ENCODE measurements around the gene JARID2. TPM values are rescaled to one million over a fixed set of nuclear protein-coding genes. Genes with fewer than 3 reads are reported as not detected.
A peak's percentile ranks its signal among the peaks of the same experiment; 100 is the strongest.

The JARID2 gene
- total RNA-seq, 8 experiments from 2014 or later: 11.8 to 39.9 (median 30.7) TPM

DNA sequence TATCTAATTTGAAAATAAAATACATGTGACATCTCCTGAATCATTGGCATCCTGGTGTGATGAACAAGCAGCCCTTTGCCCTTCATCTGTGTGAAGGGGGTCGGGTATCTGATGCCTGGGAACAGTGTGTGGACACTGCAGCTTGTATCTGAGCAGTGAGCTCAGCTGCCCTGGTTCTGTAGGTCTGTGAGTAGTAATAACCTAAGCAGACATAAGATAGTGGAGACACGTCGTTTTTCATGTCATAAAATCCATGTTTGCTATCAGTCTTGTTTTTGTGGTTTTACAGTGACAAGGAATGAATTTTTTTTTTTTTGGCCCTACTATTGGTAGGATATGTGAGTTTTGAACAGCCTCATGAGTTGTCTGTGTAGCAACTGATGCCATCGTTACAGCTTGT lies 133.0 kb downstream of the JARID2 start:
- no peak overlapping the region for H3K27ac ChIP-seq
- H3K4me3 ChIP-seq: no peak overlapping the region
- WGBS, 10 experiments: 67 to 100% (median 93%) methylated on average over 1 to 4 of the region's 4 CpGs; no CpG with 5 or more reads in 1 of the 10 experiments
- H3K4me1 ChIP-seq (replicated peaks in 1 of 2): peaks cover 11 to 15% of the 10 kb centered on the region in 2 donors
- in situ Hi-C loops (cut with MboI; ENCODE audit: low pct_unique_long_range_greater_than_20kb in 2 of 9, low sequenced_read_pairs in 9 of 9, unreplicated experiment in 9 of 9): loop anchor here in 2 of 9 experiments (25.0 kb wide), 2 partner anchors 1167 to 1242 kb away; no protein-coding TSS in a partner anchor
- ATAC-seq (replicated peaks in 6 of 8): no peak

DNA sequence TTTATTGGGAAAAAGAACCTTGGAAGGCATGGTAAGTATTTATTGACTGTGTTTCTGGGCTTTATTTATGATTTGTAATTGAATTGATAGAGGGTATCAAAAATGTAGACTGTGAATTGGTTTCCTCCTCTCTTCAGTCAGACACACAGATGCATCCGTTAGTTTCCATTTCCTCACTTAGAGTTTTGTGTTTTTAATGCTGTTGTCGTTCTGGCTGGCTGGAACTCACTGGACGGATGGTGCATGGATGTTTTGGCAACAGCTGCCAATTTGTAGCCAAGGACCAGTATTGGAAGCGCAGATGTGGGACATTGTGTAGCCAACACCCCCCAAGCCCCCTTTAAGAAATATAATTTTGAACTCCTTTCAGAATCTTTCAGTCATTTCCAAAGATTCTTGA lies 134.5 kb downstream of the JARID2 start:
- in situ Hi-C loops (cut with MboI; ENCODE audit: low pct_unique_long_range_greater_than_20kb in 2 of 9, low sequenced_read_pairs in 9 of 9, unreplicated experiment in 9 of 9): loop anchor here in 2 of 9 experiments (25.0 kb wide), 2 partner anchors 1168 to 1243 kb away; no protein-coding TSS in a partner anchor
- peaks cover 21 to 27% of the 10 kb centered on the region in 2 donors for H3K4me1 ChIP-seq (replicated peaks in 1 of 2)
- ATAC-seq (replicated peaks in 6 of 8): no peak
- H3K4me3 ChIP-seq: no peak overlapping the region
- no peak overlapping the region for H3K27ac ChIP-seq
- 81 to 100% (median 94%) methylated on average over 1 to 4 of the region's 4 CpGs; no CpG with 5 or more reads in 1 of the 10 experiments for WGBS, 10 experiments

- ATAC-seq (replicated peaks in 6 of 8): no peak
- WGBS, 10 experiments: 74 to 100% (median 93%) methylated on average over 1 to 6 of the region's 7 CpGs; no CpG with 5 or more reads in 3 of the 10 experiments
- Histone ChIP-seq H3K27ac (no peak overlapping the region), H3K4me3 (no peak overlapping the region), H3K4me1 (replicated peaks in 1 of 2) (peaks cover 30 to 38% of the 10 kb centered on the region in 2 donors)
- in situ Hi-C loops (cut with MboI; ENCODE audit: low pct_unique_long_range_greater_than_20kb in 2 of 9, low sequenced_read_pairs in 9 of 9, unreplicated experiment in 9 of 9): loop anchor here in 2 of 9 experiments (25.0 kb wide), 2 partner anchors 1170 to 1245 kb away; no protein-coding TSS in a partner anchor
Observed at GRCh38 chr6:15382089-15382488, 136.2 kb downstream of the JARID2 start.

DNA sequence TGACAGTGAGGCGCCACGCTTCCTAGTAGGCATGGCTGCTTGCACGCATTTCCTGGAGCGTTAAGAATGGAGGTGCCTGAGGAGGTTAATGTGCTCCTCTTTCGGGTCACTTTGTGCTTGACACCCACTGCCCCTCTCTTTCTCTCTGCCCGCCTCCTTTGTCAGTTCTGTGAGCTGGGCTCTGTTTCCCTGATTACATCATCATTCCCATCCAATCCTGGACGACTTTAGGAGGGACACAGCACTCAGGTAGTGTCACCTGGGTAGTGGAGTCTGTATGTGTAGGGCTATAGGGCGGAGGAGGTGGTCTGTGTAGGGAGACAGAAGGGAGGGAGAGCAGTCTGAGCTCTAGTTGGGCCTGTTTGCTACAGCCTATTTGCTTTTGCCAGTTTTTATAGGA lies 136.8 kb downstream of the JARID2 start:
- no peak for ATAC-seq (replicated peaks in 6 of 8)
- in situ Hi-C loops (cut with MboI; ENCODE audit: low pct_unique_long_range_greater_than_20kb in 2 of 9, low sequenced_read_pairs in 9 of 9, unreplicated experiment in 9 of 9): loop anchor here in 2 of 9 experiments (25.0 kb wide), 2 partner anchors 1170 to 1245 kb away; no protein-coding TSS in a partner anchor
- H3K4me3 ChIP-seq: no peak overlapping the region
- H3K4me1 ChIP-seq (replicated peaks in 1 of 2): peaks cover 37 to 44% of the 10 kb centered on the region in 2 donors
- 62 to 100% (median 91%) methylated on average over 1 to 8 of the region's 8 CpGs; no CpG with 5 or more reads in 2 of the 10 experiments for WGBS, 10 experiments
- no peak overlapping the region for H3K27ac ChIP-seq

- in situ Hi-C loops (cut with MboI; ENCODE audit: low pct_unique_long_range_greater_than_20kb in 2 of 9, low sequenced_read_pairs in 9 of 9, unreplicated experiment in 9 of 9): loop anchor here in 2 of 9 experiments (25.0 kb wide), 2 partner anchors 1173 to 1248 kb away; no protein-coding TSS in a partner anchor
- WGBS, 10 experiments: 23 to 100% (median 47%) methylated on average over 1 to 4 of the region's 4 CpGs
- Histone ChIP-seq H3K4me3 (no peak overlapping the region), H3K27ac (no peak overlapping the region), H3K4me1 (replicated peaks in 1 of 2) (peaks cover 50 to 64% of the 10 kb centered on the region in 2 donors)
- peak; percentile 43 to 86 (median 78) for ATAC-seq (replicated peaks in 6 of 8)
Observed at GRCh38 chr6:15384901-15385300, 139.0 kb downstream of the JARID2 start.

- H3K27ac ChIP-seq: no peak overlapping the region
- WGBS, 10 experiments: 60 to 100% (median 92%) methylated on average over 1 to 4 of the region's 6 CpGs; no CpG with 5 or more reads in 2 of the 10 experiments
- H3K4me3 ChIP-seq: no peak overlapping the region
- in situ Hi-C loops (cut with MboI; ENCODE audit: low pct_unique_long_range_greater_than_20kb in 2 of 9, low sequenced_read_pairs in 9 of 9, unreplicated experiment in 9 of 9): loop anchor here in 2 of 9 experiments (25.0 kb wide), 2 partner anchors 1173 to 1248 kb away; no protein-coding TSS in a partner anchor
- ATAC-seq (replicated peaks in 6 of 8): no peak
- H3K4me1 ChIP-seq (replicated peaks in 1 of 2): peaks cover 56 to 70% of the 10 kb centered on the region in 2 donors
Observed at GRCh38 chr6:15385521-15385920, 139.7 kb downstream of the JARID2 start.

DNA sequence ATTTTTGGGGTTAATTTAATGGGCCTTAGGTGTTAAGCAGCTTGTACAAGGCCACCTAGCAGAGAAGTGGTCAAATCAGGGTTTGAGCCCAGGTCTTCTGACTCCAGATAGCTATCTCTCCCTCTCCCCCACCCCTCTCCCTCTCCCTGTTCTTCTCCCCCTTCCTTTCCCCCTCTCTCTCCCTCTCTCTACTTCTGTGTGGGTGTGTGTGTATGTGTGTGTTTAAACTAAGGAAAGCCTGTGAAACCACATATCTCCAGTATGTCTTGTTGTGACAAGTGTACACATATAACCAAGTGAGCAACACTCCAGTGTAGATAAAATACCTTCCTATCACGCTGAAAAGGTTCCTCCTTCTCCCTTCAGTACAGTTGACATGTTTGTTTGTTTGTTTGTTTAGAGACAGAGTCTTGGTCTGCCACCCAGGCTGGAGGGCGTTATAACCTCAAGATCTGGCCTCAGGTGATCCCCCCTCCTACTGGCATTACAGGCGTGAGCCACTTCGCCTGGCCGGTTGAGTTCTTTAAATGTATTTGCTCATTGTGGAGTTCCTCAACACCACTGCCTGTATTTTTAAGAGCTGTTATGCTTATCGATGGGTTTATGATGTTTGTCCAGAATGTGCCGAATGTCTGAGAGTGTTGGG lies 140.4 kb downstream of the JARID2 start:
- ATAC-seq (replicated peaks in 6 of 8): peak in 1 of 8 experiments; percentile 4
- WGBS, 10 experiments: 87 to 100% (median 100%) methylated on average over 1 to 4 of the region's 7 CpGs; no CpG with 5 or more reads in 5 of the 10 experiments
- Histone ChIP-seq H3K4me3 (no peak overlapping the region), H3K4me1 (replicated peaks in 1 of 2) (peaks cover 58 to 72% of the 10 kb centered on the region in 2 donors), H3K27ac (no peak overlapping the region)
- in situ Hi-C loops (cut with MboI; ENCODE audit: low pct_unique_long_range_greater_than_20kb in 2 of 9, low sequenced_read_pairs in 9 of 9, unreplicated experiment in 9 of 9): loop anchor here in 2 of 9 experiments (25.0 kb wide), 2 partner anchors 1174 to 1249 kb away; no protein-coding TSS in a partner anchor

GRCh38 chr6:15386756-15387112 lies 140.9 kb downstream of the JARID2 start:
- Histone ChIP-seq H3K4me1 (replicated peaks in 1 of 2) (peaks cover 58 to 72% of the 10 kb centered on the region in 2 donors), H3K27ac (no peak overlapping the region), H3K4me3 (no peak overlapping the region)
- WGBS, 10 experiments: 33 to 100% (median 86%) methylated on average over 1 to 2 of the region's 3 CpGs; no CpG with 5 or more reads in 3 of the 10 experiments
- peak in 2 of 8 experiments; percentile 12 to 21 for ATAC-seq (replicated peaks in 6 of 8)
- in situ Hi-C loops (cut with MboI; ENCODE audit: low pct_unique_long_range_greater_than_20kb in 2 of 9, low sequenced_read_pairs in 9 of 9, unreplicated experiment in 9 of 9): loop anchor here in 2 of 9 experiments (25.0 kb wide), 2 partner anchors 1174 to 1249 kb away; no protein-coding TSS in a partner anchor

- H3K4me1 ChIP-seq (replicated peaks in 1 of 2): peaks cover 58 to 74% of the 10 kb centered on the region in 2 donors
- peak in 5 of 8 experiments; percentile 3 to 38 (median 26) for ATAC-seq (replicated peaks in 6 of 8)
- H3K4me3 ChIP-seq: no peak overlapping the region
- in situ Hi-C loops (cut with MboI; ENCODE audit: low pct_unique_long_range_greater_than_20kb in 2 of 9, low sequenced_read_pairs in 9 of 9, unreplicated experiment in 9 of 9): loop anchor here in 2 of 9 experiments (25.0 kb wide), 2 partner anchors 1175 to 1250 kb away; no protein-coding TSS in a partner anchor
- WGBS, 10 experiments: 0 to 100% (median 77%) methylated on average over 1 to 5 of the region's 5 CpGs; no CpG with 5 or more reads in 4 of the 10 experiments
- H3K27ac ChIP-seq: no peak overlapping the region
Observed at GRCh38 chr6:15387118-15387517, 141.2 kb downstream of the JARID2 start.

DNA sequence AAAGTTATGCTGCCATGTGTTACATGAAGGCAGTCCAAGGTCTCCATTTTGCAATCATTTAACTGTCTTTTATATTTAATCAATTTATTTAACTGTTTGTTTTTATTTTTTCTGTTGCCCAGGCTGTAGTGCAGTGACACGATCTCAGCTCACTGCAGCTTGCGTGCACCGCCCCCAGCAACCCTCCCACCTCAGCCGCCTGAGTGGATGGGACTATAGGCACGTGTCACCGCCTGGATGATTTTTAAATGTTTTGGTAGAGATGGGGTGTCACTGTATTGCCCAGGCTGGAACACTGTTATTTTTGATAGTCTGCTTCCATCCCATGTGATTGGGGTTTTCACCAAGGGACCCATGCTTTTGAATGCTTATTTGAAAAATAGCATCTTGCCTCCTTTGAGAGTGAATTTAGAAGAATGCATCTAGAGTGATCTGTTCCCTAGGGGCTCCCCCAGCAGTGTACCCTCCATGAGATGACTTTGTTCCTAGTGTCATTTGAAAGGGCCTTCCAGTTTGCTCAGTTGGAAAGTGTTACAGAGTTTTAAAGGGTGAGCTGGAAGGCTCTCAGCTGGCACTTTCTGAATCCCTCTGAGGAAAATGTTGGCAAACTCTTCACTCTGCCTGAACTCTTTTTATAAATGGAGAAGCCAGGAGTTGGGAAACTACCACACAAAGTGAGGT lies 143.4 kb downstream of the JARID2 start:
- in situ Hi-C loops (cut with MboI; ENCODE audit: low pct_unique_long_range_greater_than_20kb in 2 of 9, low sequenced_read_pairs in 9 of 9, unreplicated experiment in 9 of 9): loop anchor here in 2 of 9 experiments (25.0 kb wide), 2 partner anchors 1177 to 1252 kb away; no protein-coding TSS in a partner anchor
- H3K4me3 ChIP-seq: no peak overlapping the region
- peaks cover 59 to 64% of the 10 kb centered on the region in 2 donors for H3K4me1 ChIP-seq (replicated peaks in 1 of 2)
- no peak overlapping the region for H3K27ac ChIP-seq
- 69 to 100% (median 88%) methylated on average over 1 to 3 of the region's 6 CpGs; no CpG with 5 or more reads in 4 of the 10 experiments for WGBS, 10 experiments
- ATAC-seq (replicated peaks in 6 of 8): no peak

- no peak overlapping the region for H3K27ac ChIP-seq
- in situ Hi-C loops (cut with MboI; ENCODE audit: low pct_unique_long_range_greater_than_20kb in 2 of 9, low sequenced_read_pairs in 9 of 9, unreplicated experiment in 9 of 9): loop anchor here in 2 of 9 experiments (25.0 kb wide), 2 partner anchors 1178 to 1253 kb away; no protein-coding TSS in a partner anchor
Observed at GRCh38 chr6:15389765-15390723, 144.2 kb downstream of the JARID2 start.

More at GRCh38 chr6:15389765-15390723, 144.2 kb downstream of the JARID2 start:
- 35 to 93% (median 69%) methylated on average over 2 to 11 of the region's 14 CpGs; no CpG with 5 or more reads in 2 of the 10 experiments for WGBS, 10 experiments
- ATAC-seq (replicated peaks in 6 of 8): peak in 6 of 8 experiments; percentile 63 to 85 (median 76)
- no peak overlapping the region for H3K4me3 ChIP-seq
- H3K4me1 ChIP-seq (replicated peaks in 1 of 2): peaks cover 50 to 55% of the 10 kb centered on the region in 2 donors
